Gastrocnemius medialis (tissue), 4 donors: Measurements from ENCODE around the gene HCFC2. TPM values are rescaled to one million over a fixed set of nuclear protein-coding genes. Genes with fewer than 3 reads are reported as not detected.

Experiments
- ATAC-seq, 2 donors: fragments of 150-250 bp; one replicate each; pipeline ENCODE4 v1.9.1; 2016
- DNase-seq, 2 donors: peaks; one replicate each; pipeline ENCODE4 v3.0.0-alpha.2; 2019
- H3K27ac ChIP-seq, 4 donors: fragments of 200-600 bp; sonication (generic); 1 replicate in 1 of 4; 2 replicates in 3 of 4; pipeline ENCODE4 v1.5.1; 2016 to 2018; ENCODE audit warnings: mild to moderate bottlenecking in 2 of 4, moderate library complexity in 1 of 4
- H3K27me3 ChIP-seq, 3 donors: fragments of 200-600 bp; sonication (generic) in 2 of 3; 1 replicate in 1 of 3; 2 replicates in 2 of 3; pipeline versions ENCODE4 v1.5.1 to v1.6.0; 2016 to 2019; ENCODE audit warnings: mild to moderate bottlenecking in 1 of 3, moderate library complexity in 1 of 3
- H3K36me3 ChIP-seq, 2 donors: fragments of 200-600 bp; sonication (generic) in 1 of 2; one replicate each; pipeline ENCODE4 v1.5.1; 2017 to 2018
- H3K4me1 ChIP-seq, 2 donors: fragments of 200-600 bp; sonication (generic) in 1 of 2; one replicate each; pipeline ENCODE4 v1.5.1; 2016 to 2017; ENCODE audit warnings: mild to moderate bottlenecking in 2 of 2
- H3K4me3 ChIP-seq, 4 donors: fragments of 200-600 bp; sonication (generic) in 3 of 4; 1 replicate in 1 of 4; 2 replicates in 3 of 4; pipeline ENCODE4 v1.5.1; 2016 to 2019; ENCODE audit warnings: mild to moderate bottlenecking in 2 of 4
- H3K9me3 ChIP-seq, 3 donors: fragments of 200-600 bp; sonication (generic) in 2 of 3; 1 replicate in 1 of 3; 2 replicates in 2 of 3; pipeline ENCODE4 v1.5.1; 2016 to 2019
- POLR2A ChIP-seq, 2 donors: fragments of 450-650 bp; IDR thresholded peaks; one replicate each; pipeline ENCODE4 v1.6.1; 2017; ENCODE audit warnings: antibody characterized with exemption in 2 of 2, mild to moderate bottlenecking in 2 of 2, moderate library complexity in 2 of 2
- in situ Hi-C, 4 donors: fragments of 200-750 bp; cut with MboI; loops; one replicate each; pipeline versions ENCODE4 v1.15.0 to v1.8.0; 2017; ENCODE audit warnings: low sequenced_read_pairs in 4 of 4
- intact Hi-C: fragments of 100-400 bp; cut with DNase I; formaldehyde crosslinking; loops from one replicate; pipeline ENCODE4 v1.15.1; 2023; ENCODE audit warnings: low total_unique reads
- total RNA-seq, 4 donors: library from RNA; depleted of rRNA; stranded (reverse); fragments of >200 nt; gene quantifications; one replicate each; pipeline versions ENCODE4 v1.1.0 to v1.2.3, GENCODE V29; 2016
- TF ChIP-seq, protein P1 (sequence below), 5 experiments: fragments of 450-650 bp in 3 of 5; fragments of 200-600 bp in 2 of 5; sonication (generic) in 2 of 5; IDR thresholded peaks in 4 of 5; conservative IDR thresholded peaks in 1 of 5; 1 replicate in 4 of 5; 2 replicates in 1 of 5; pipeline ENCODE4 v1.5.1; 2016 to 2019; ENCODE audit warnings: antibody characterized with exemption in 5 of 5, mild to moderate bottlenecking in 3 of 5, moderate library complexity in 3 of 5

Gene HCFC2
- total RNA-seq, 4 donors from 2014 or later = 19.4 to 27.7 (median 21.8) TPM

DNA sequence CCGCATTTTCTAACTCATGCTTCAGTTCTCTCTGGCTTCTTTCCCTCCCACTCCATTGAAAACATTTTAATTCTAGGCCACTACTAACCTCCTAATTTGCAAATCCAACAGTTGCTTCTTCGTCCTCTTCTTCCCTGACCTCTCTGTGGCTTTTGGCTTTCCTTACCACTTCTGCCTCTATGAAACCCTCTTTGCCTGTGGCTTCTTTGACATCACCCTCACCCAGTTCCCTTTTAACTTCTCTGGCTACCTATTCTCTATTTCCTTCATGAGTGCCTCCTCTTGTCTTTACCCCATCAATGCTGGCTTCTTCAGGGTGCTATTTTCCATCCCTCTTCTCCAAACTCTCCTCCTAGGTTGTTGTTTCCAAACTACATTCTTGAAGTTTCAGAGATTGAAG is 4.4 kb upstream of the HCFC2 start:
- Histone ChIP-seq H3K36me3 (no peaks in the 10 kb centered on the region), H3K27me3 (no peaks in the 10 kb centered on the region), H3K27ac (no peak overlapping the region), H3K4me1 (peaks cover 3 to 17% of the 10 kb centered on the region in 2 donors), H3K9me3 (no peaks in the 10 kb centered on the region), H3K4me3 (no peak overlapping the region)
- intact Hi-C loops (loop anchor here (5.0 kb wide), 1 partner anchor 227 kb away; no protein-coding TSS in a partner anchor), in situ Hi-C loops (loop anchor here in 1 of 4 donors (5.0 to 10.0 kb wide), 2 partner anchors 47 to 95 kb away; partner anchors contain the start of gene TDG)
- DNase-seq = no peak
- no peak for TF ChIP-seq POLR2A (IDR thresholded peaks at IDR 0.05)
- ATAC-seq = no peak

DNA sequence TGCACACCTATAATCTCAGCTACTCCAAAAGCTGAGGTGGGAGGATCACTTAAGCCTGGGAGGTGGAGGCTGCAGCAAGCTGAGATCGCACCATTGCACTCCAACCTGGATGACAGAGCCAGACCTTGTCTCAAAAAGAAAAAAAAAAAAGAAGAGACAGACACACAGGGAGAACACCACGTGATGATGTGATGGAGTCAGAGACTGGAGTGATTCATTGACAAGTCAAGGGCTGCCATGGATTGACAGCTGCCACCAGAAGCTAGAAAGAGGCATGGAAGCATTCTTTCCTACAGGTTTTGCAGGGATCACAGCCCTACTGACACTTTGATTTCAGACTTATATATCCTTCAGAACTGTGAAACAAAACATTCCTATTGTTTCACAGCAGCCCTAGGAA is 3.5 kb upstream of the HCFC2 start:
- no peak for TF ChIP-seq POLR2A (IDR thresholded peaks at IDR 0.05)
- TF ChIP-seq, protein P1, sequence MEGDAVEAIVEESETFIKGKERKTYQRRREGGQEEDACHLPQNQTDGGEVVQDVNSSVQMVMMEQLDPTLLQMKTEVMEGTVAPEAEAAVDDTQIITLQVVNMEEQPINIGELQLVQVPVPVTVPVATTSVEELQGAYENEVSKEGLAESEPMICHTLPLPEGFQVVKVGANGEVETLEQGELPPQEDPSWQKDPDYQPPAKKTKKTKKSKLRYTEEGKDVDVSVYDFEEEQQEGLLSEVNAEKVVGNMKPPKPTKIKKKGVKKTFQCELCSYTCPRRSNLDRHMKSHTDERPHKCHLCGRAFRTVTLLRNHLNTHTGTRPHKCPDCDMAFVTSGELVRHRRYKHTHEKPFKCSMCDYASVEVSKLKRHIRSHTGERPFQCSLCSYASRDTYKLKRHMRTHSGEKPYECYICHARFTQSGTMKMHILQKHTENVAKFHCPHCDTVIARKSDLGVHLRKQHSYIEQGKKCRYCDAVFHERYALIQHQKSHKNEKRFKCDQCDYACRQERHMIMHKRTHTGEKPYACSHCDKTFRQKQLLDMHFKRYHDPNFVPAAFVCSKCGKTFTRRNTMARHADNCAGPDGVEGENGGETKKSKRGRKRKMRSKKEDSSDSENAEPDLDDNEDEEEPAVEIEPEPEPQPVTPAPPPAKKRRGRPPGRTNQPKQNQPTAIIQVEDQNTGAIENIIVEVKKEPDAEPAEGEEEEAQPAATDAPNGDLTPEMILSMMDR (IDR thresholded peaks at IDR 0.05 in 4 of 5, conservative IDR thresholded peaks at IDR 0.05 in 1 of 5) = no peak
- Histone ChIP-seq H3K27ac (no peak overlapping the region), H3K4me3 (no peak overlapping the region), H3K4me1 (peaks cover 11 to 21% of the 10 kb centered on the region in 2 donors), H3K27me3 (no peaks in the 10 kb centered on the region), H3K9me3 (no peaks in the 10 kb centered on the region), H3K36me3 (no peaks in the 10 kb centered on the region)
- intact Hi-C loops = loop anchor here (5.0 kb wide), 1 partner anchor 227 kb away; no protein-coding TSS in a partner anchor
- ATAC-seq (no peak), DNase-seq (no peak)
- in situ Hi-C loops = loop anchor here in 1 of 4 donors (10.0 kb wide), 1 partner anchor 96 kb away; the partner anchor contains the start of gene TDG

DNA sequence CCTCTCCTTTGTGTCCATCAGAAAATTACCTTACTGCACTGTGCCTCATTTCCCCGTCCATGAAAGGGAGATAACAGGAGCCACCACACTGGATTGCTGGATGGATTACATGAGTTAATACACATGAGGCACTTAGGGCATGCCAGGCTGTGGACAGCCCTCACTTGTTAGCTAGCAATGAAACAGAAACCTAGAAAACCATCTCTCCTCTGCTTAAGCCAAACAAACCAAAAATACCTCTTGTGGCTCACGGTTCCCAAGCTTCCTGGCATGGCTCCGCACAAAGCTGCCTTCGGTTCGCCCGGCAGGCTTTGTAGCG is 660 bp upstream of the HCFC2 start:
- intact Hi-C loops = loop anchor here (1.0 to 5.0 kb wide), 6 partner anchors 46 to 263 kb away; partner anchors contain the start of genes NFYB and TDG
- in situ Hi-C loops = loop anchor here in 1 of 4 donors (10.0 kb wide), 1 partner anchor 99 kb away; the partner anchor contains the start of gene TDG
- peaks cover 0 to 21% of the 10 kb centered on the region in 2 donors for H3K36me3 ChIP-seq
- peak overlapping the region; percentile 91 to 97 (median 96) for H3K27ac ChIP-seq
- H3K27me3 ChIP-seq = no peaks in the 10 kb centered on the region
- TF ChIP-seq POLR2A (IDR thresholded peaks at IDR 0.05) = no peak
- TF ChIP-seq, protein P1 (IDR thresholded peaks at IDR 0.05 in 4 of 5, conservative IDR thresholded peaks at IDR 0.05 in 1 of 5) = no peak
- no peaks in the 10 kb centered on the region for H3K9me3 ChIP-seq
- ATAC-seq (peak; percentile 23 to 28), DNase-seq (no peak)
- H3K4me3 ChIP-seq = peak overlapping the region; percentile 73 to 98 (median 80)
- H3K4me1 ChIP-seq = peaks cover 17 to 20% of the 10 kb centered on the region in 2 donors

DNA sequence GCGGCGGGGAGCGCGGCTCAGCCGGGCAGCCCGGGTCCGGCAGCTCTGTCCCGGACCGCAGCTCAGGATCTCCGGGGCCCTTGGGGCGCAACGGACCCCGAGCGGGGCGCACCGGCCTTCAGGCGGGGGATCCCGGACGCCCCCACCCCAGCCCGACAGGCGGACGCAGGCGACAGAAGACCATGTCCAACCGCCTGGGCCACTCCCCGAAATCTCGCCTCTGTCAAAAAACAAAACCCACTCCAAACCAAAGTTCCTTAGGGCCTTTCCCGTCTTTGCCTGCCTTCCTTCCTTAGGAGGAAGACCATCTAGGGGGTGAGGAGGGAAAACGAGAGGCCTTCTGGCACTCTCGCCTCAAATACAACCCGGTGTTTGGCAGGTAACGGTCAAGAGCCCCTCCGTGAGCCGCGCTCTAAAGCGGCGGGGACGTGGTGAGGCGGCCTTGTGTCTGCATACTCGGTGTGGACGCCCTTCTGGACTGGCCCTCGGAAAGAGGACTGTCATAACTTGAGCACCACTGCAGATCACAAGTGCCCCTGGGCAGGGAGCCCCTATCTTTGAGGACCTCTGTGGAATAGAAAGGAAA is 604 bp downstream of the HCFC2 start:
- Histone ChIP-seq H3K36me3 (peaks cover 0 to 30% of the 10 kb centered on the region in 2 donors), H3K4me1 (peaks cover 17 to 20% of the 10 kb centered on the region in 2 donors), H3K9me3 (no peaks in the 10 kb centered on the region), H3K4me3 (peak overlapping the region; percentile 73 to 98 (median 80)), H3K27ac (peak overlapping the region; percentile 91 to 97 (median 96)), H3K27me3 (no peaks in the 10 kb centered on the region)
- ATAC-seq (peak; percentile 22 to 39), DNase-seq (peak in 1 of 2 donors; percentile 19)
- in situ Hi-C loops (loop anchor here in 1 of 4 donors (10.0 kb wide), 1 partner anchor 100 kb away; the partner anchor contains the start of gene TDG), intact Hi-C loops (loop anchor here (1.0 to 5.0 kb wide), 6 partner anchors 44 to 265 kb away; partner anchors contain the start of genes NFYB and TDG)
- peak in 1 of 2 donors; percentile 83 for TF ChIP-seq POLR2A (IDR thresholded peaks at IDR 0.05)
- TF ChIP-seq, protein P1 (IDR thresholded peaks at IDR 0.05 in 4 of 5, conservative IDR thresholded peaks at IDR 0.05 in 1 of 5) = no peak

DNA sequence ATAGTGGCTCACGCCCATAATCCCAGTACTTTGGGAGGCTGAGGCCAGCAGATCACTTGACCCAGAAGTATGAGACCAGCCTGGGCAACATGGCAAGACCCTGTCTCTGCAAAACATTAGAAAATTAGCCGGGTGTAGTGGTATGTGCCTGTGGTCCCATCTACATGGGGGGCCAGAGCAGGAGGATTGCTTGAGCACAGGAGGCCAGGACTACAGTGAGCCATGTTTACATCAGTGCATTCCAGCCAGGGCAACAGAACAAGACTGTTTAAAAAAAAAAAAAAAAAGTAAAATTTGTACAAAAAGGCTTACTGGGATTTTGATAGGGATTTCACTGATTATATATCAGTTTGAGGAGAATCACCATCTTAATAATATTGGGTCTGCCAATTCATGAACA is 7.8 kb downstream of the HCFC2 start:
- Histone ChIP-seq H3K4me3 (no peak overlapping the region), H3K9me3 (no peaks in the 10 kb centered on the region), H3K27me3 (no peaks in the 10 kb centered on the region), H3K27ac (no peak overlapping the region), H3K4me1 (no peaks in the 10 kb centered on the region), H3K36me3 (peaks cover 0 to 35% of the 10 kb centered on the region in 2 donors)
- intact Hi-C loops = no loop called here
- in situ Hi-C loops = no loop called here
- DNase-seq (no peak), ATAC-seq (no peak)
- no peak for TF ChIP-seq POLR2A (IDR thresholded peaks at IDR 0.05)
- TF ChIP-seq, protein P1 (IDR thresholded peaks at IDR 0.05 in 4 of 5, conservative IDR thresholded peaks at IDR 0.05 in 1 of 5) = no peak
